ENCODE measurements around the gene GRIFIN. TPM values are rescaled to one million over a fixed set of nuclear protein-coding genes. Genes with fewer than 3 reads are reported as not detected.

Gene GRIFIN
- polyA plus RNA-seq, 1 of the 3 experiments (the other 2 are of a cell fraction), result not detected

GRCh38 chr7:2451171-2452073, 24.8 kb downstream of the GRIFIN start:
- Histone ChIP-seq H3F3A (replicated peaks; ENCODE audit: insufficient read depth) (no peaks in the 10 kb centered on the region), H3K27ac (ENCODE audit: low read depth in 2 of 2, low read length in 1 of 2) (peak overlapping the region in 1 of 2 experiments; percentile 3; a peak in 1 of 4 replicates), H3K36me3 (replicated peaks in 1 of 2; ENCODE audit: control insufficient read depth in 1 of 2, insufficient read depth in 2 of 2, low read length in 1 of 2) (no peaks in the 10 kb centered on the region), H3K4me2 (peak overlapping the region; percentile 75), H2AFZ (ENCODE audit: low read depth) (peak overlapping the region; percentile 84), H3K4me1 (ENCODE audit: control insufficient read depth in 1 of 2, insufficient read depth in 2 of 2, low read depth in 1 of 2, low read length in 1 of 2) (peaks cover 0 to 8% of the 10 kb centered on the region in 2 experiments; a peak in 2 of 4 replicates), H3K9me3 (no peaks in the 10 kb centered on the region), H3K27me3 (ENCODE audit: insufficient read depth) (no peaks in the 10 kb centered on the region), H3K79me2 (ENCODE audit: insufficient read depth) (no peaks in the 10 kb centered on the region), H3K9me2 (no peaks in the 10 kb centered on the region), H4K20me1 (ENCODE audit: insufficient read depth) (no peaks in the 10 kb centered on the region), H3K4me3 (ENCODE audit: low read depth in 2 of 2, low read length in 1 of 2) (peak overlapping the region; percentile 29 to 52), H3K9ac (no peak overlapping the region)
- CTCF ChIA-PET, result interaction anchor here (0.6 to 14.5 kb wide), 83 partner anchors 9 to 864 kb away, joined by 3 to 270 read pairs (median 4); partner anchors contain the start of genes BRAT1, CHST12, GRIFIN and TTYH3
- POLR2A ChIA-PET, result interaction anchor here (1.0 to 1.5 kb wide), 3 partner anchors 17 to 194 kb away, joined by 4 read pairs; no protein-coding TSS in a partner anchor
- 25% methylated on average over 17 of the region's 34 CpGs for WGBS (ENCODE audit: low lambda C conversion rate)
- peak; percentile 99 for DNase-seq
- TF ChIP-seq CHD2 (IDR thresholded peaks at IDR 0.05; ENCODE audit: low read length, partially characterized antibody) (peak; percentile 75), NRF1 (IDR thresholded peaks at IDR 0.05; ENCODE audit: low read depth, low read length) (0 out of 2 replicates have a peak, but pooled peaks have one; percentile 24), CTCF (IDR thresholded peaks at IDR 0.05) (peak; percentile 97), EZH2phosphoT487 (IDR thresholded peaks at IDR 0.05; ENCODE audit: borderline replicate concordance, low read depth) (no peak), YY1 (IDR thresholded peaks at IDR 0.05; ENCODE audit: low read depth) (no peak), NFIC (IDR thresholded peaks at IDR 0.05; ENCODE audit: borderline replicate concordance) (no peak), TAF1 (IDR thresholded peaks at IDR 0.05; ENCODE audit: borderline replicate concordance, low read depth, low read length) (peak; percentile 32; the same call in 1 of the 2 replicates), ELF1 (IDR thresholded peaks at IDR 0.05) (no peak), RAD21 (IDR thresholded peaks at IDR 0.05; ENCODE audit: low read length) (peak; percentile 97), EP300 (IDR thresholded peaks at IDR 0.05; ENCODE audit: borderline replicate concordance in 1 of 2, low read depth in 1 of 2, low read length in 1 of 2) (no peak), SMC3 (IDR thresholded peaks at IDR 0.05; ENCODE audit: low read depth, low read length) (peak; percentile 94), MXI1 (IDR thresholded peaks at IDR 0.05; ENCODE audit: low read depth, low read length) (peak; percentile 70), TEAD4 (IDR thresholded peaks at IDR 0.05; ENCODE audit: borderline replicate concordance, insufficient read depth) (no peak)
- TF ChIP-seq, protein P1, sequence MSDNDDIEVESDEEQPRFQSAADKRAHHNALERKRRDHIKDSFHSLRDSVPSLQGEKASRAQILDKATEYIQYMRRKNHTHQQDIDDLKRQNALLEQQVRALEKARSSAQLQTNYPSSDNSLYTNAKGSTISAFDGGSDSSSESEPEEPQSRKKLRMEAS (IDR thresholded peaks at IDR 0.05; ENCODE audit: low read depth), result peak; percentile 37; the same call in 1 of the 2 replicates
- TF ChIP-seq, protein P2, sequence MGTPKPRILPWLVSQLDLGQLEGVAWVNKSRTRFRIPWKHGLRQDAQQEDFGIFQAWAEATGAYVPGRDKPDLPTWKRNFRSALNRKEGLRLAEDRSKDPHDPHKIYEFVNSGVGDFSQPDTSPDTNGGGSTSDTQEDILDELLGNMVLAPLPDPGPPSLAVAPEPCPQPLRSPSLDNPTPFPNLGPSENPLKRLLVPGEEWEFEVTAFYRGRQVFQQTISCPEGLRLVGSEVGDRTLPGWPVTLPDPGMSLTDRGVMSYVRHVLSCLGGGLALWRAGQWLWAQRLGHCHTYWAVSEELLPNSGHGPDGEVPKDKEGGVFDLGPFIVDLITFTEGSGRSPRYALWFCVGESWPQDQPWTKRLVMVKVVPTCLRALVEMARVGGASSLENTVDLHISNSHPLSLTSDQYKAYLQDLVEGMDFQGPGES (IDR thresholded peaks at IDR 0.05; ENCODE audit: low read depth, low read length), result no peak

Data from SK-N-SH (cell line).